HFFc6 (cell line): Measurements from ENCODE around the gene BMPR1B. TPM values are rescaled to one million over a fixed set of nuclear protein-coding genes. Genes with fewer than 3 reads are reported as not detected.

Source experiments
- DNase-seq: peaks from one replicate; pipeline ENCODE4 v3.0.0-alpha.2; 2018
- H3K27ac Mint-ChIP-seq: 2 replicates; pipeline ENCODE4 v1.8.0; 2020; ENCODE audit warnings: mild to moderate bottlenecking, mixed read lengths
- H3K27me3 Mint-ChIP-seq: 2 replicates; pipeline ENCODE4 v1.8.0; 2021; ENCODE audit warnings: mild to moderate bottlenecking, moderate library complexity, mixed read lengths; ENCODE audit not compliant: insufficient read depth
- H3K36me3 Mint-ChIP-seq: 2 replicates; pipeline ENCODE4 v1.8.0; 2021; ENCODE audit warnings: low read depth, mixed read lengths
- H3K4me1 Mint-ChIP-seq: 2 replicates; pipeline ENCODE4 v1.8.0; 2020; ENCODE audit warnings: low read depth, mixed read lengths
- H3K4me3 Mint-ChIP-seq: 2 replicates; pipeline ENCODE4 v1.8.0; 2020; ENCODE audit warnings: mild to moderate bottlenecking, moderate library complexity, mixed read lengths
- H3K9me3 Mint-ChIP-seq: 2 replicates; pipeline ENCODE4 v1.8.0; 2020; ENCODE audit warnings: mild to moderate bottlenecking, mixed read lengths
- total RNA-seq, 6 experiments: library from RNA; stranded (reverse); fragmentation: NEBNext Ultra II Directional; extraction: Animal tissue kit (Norgen Biotek cat#: 25700); gene quantifications; 2 replicates in 1 of 6; 3 replicates in 5 of 6; pipeline ENCODE4 v1.2.3, GENCODE V29; 2021
- TF ChIP-seq, protein P1 (sequence below): fragments of 200-600 bp; sonication (generic); IDR thresholded peaks from 2 replicates; pipeline ENCODE4 v1.5.0; 2021; ENCODE audit warnings: antibody characterized with exemption, mild to moderate bottlenecking

The BMPR1B gene
- total RNA-seq, 6 experiments from 2014 or later = not detected

DNA sequence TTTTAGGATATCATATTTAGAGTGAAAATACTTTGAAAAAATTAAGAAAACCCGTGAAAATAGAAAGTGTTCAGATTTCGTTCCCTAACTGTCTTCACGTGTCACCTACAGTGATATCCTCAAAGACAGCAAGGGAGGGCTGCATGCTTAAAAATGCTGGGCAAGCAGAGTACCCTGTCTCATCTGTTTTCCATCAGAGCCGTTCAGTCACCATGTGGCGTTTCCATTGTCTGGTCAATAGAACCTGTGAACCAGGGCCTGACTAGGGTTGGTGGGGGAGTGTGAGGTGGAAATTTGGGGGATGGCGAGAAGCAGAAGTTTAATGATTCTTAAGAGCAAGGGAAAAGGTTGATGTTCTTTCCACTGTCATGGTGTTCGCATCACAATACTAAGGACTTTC lies 173.9 kb downstream of the BMPR1B start:
- no peak overlapping the region for H3K4me3 Mint-ChIP-seq
- TF ChIP-seq, protein P1, sequence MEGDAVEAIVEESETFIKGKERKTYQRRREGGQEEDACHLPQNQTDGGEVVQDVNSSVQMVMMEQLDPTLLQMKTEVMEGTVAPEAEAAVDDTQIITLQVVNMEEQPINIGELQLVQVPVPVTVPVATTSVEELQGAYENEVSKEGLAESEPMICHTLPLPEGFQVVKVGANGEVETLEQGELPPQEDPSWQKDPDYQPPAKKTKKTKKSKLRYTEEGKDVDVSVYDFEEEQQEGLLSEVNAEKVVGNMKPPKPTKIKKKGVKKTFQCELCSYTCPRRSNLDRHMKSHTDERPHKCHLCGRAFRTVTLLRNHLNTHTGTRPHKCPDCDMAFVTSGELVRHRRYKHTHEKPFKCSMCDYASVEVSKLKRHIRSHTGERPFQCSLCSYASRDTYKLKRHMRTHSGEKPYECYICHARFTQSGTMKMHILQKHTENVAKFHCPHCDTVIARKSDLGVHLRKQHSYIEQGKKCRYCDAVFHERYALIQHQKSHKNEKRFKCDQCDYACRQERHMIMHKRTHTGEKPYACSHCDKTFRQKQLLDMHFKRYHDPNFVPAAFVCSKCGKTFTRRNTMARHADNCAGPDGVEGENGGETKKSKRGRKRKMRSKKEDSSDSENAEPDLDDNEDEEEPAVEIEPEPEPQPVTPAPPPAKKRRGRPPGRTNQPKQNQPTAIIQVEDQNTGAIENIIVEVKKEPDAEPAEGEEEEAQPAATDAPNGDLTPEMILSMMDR = no peak
- H3K9me3 Mint-ChIP-seq = no peaks in the 10 kb centered on the region
- H3K36me3 Mint-ChIP-seq = no peaks in the 10 kb centered on the region
- DNase-seq = no peak
- peaks cover 3% of the 10 kb centered on the region; the same call in 1 of the 2 replicates for H3K27me3 Mint-ChIP-seq
- no peaks in the 10 kb centered on the region; the same call in 1 of the 2 replicates for H3K4me1 Mint-ChIP-seq
- no peak overlapping the region for H3K27ac Mint-ChIP-seq

DNA sequence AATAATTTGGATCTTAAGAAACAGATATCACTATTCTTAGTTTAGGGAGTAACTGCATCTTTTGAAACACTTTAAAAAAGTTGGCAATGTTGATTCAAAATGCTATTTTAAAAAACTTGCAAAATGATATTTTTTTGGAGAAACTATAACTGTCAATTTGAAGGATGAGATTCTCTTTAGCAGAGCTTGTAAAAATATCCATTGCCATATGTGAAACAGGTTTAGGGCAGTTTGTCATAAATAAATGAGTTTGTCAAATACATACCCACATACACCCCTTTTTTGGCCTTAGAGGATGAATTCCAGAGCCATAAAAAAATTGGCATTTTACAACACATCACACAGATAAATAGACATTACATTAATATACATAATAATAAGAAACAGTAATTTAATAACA lies 174.6 kb downstream of the BMPR1B start:
- Mint-ChIP-seq H3K9me3 (no peaks in the 10 kb centered on the region), H3K4me1 (no peaks in the 10 kb centered on the region; the same call in 1 of the 2 replicates), H3K27me3 (peaks cover 3% of the 10 kb centered on the region), H3K4me3 (no peak overlapping the region), H3K36me3 (no peaks in the 10 kb centered on the region), H3K27ac (no peak overlapping the region)
- TF ChIP-seq, protein P1 = no peak
- no peak for DNase-seq

DNA sequence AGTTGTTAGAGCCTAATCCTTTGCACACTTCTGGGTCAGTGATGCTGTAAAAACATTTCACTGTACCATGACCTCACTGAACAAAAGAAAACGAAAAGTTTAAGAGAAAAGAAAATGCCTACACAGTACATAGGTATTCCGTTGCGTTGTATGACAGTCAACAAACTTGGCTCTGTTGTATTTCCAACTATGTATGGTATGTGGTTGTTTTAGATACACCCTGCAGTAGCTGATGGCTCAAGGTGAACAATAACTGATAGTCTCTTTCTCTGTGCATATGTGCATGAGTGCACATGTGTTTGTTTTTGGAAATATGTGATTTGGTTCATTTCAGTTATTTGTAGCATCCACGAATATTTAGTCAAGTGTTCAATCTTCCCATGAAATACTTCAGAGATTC lies 176.0 kb downstream of the BMPR1B start:
- H3K9me3 Mint-ChIP-seq = no peaks in the 10 kb centered on the region
- peaks cover 3% of the 10 kb centered on the region for H3K27me3 Mint-ChIP-seq
- H3K36me3 Mint-ChIP-seq = no peaks in the 10 kb centered on the region
- H3K4me1 Mint-ChIP-seq = no peaks in the 10 kb centered on the region; the same call in 1 of the 2 replicates
- no peak for DNase-seq
- H3K4me3 Mint-ChIP-seq = no peak overlapping the region
- H3K27ac Mint-ChIP-seq = no peak overlapping the region
- TF ChIP-seq, protein P1 = no peak

GRCh38 chr4:94934201-94934600 lies 176.4 kb downstream of the BMPR1B start:
- DNase-seq = no peak
- Mint-ChIP-seq H3K9me3 (no peaks in the 10 kb centered on the region), H3K27ac (no peak overlapping the region), H3K4me1 (no peaks in the 10 kb centered on the region; the same call in 1 of the 2 replicates), H3K27me3 (peaks cover 3% of the 10 kb centered on the region), H3K4me3 (no peak overlapping the region), H3K36me3 (no peaks in the 10 kb centered on the region)
- TF ChIP-seq, protein P1 = no peak

GRCh38 chr4:94934864-94935263 lies 177.1 kb downstream of the BMPR1B start:
- Mint-ChIP-seq H3K4me1 (no peaks in the 10 kb centered on the region; the same call in 1 of the 2 replicates), H3K4me3 (no peak overlapping the region), H3K9me3 (no peaks in the 10 kb centered on the region), H3K36me3 (no peaks in the 10 kb centered on the region), H3K27ac (no peak overlapping the region), H3K27me3 (peaks cover 3% of the 10 kb centered on the region)
- TF ChIP-seq, protein P1 = no peak
- no peak for DNase-seq

GRCh38 chr4:94936854-94937253 lies 179.1 kb downstream of the BMPR1B start:
- H3K4me3 Mint-ChIP-seq = no peak overlapping the region
- no peaks in the 10 kb centered on the region for H3K9me3 Mint-ChIP-seq
- TF ChIP-seq, protein P1 = no peak
- no peak overlapping the region for H3K27ac Mint-ChIP-seq
- peaks cover 6% of the 10 kb centered on the region for H3K27me3 Mint-ChIP-seq
- no peak for DNase-seq
- H3K4me1 Mint-ChIP-seq = no peaks in the 10 kb centered on the region; the same call in 1 of the 2 replicates
- no peaks in the 10 kb centered on the region for H3K36me3 Mint-ChIP-seq
